H54 (cell line): Measurements from ENCODE around the gene CCR9.

Source experiments
- DNase-seq: peaks from one replicate; pipeline ENCODE4 v3.0.0; 2011; ENCODE audit warnings: low spot score, mixed read lengths; ENCODE audit not compliant: insufficient read length
- FAIRE-seq: peaks from 3 replicates; lab custom pipeline; 2011; peaks lifted over from hg19 to GRCh38; lab: Jason Lieb, UNC
- POLR2A ChIP-seq: IDR thresholded peaks from 2 replicates; pipeline ENCODE4 v1.6.1; 2011; ENCODE audit warnings: low read depth, mild to moderate bottlenecking, low read length

Gene CCR9

GRCh38 chr3:45922950-45923590 lies 36.7 kb downstream of the CCR9 start:
- TF ChIP-seq POLR2A: no peak
- FAIRE-seq (no peak), DNase-seq (no peak)

DNA sequence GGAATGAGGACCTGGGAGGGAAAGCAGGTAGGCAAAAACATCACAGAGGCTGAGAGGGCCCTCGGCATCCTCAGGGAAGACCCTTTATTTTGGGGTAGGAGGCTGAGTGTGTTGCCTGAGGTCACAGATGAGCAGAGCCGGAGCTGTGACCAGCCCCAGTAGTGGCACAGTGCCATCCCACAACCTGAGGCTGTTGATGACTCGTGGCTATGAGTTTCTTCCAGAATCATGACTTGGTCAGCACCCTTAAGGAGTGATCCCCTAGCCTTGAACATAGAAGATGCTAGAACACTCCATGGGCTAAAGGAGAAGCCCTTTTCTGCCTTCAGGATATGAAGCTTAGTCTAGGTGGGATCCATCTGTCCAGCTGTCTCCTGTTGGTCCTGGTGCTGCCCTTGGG lies 37.4 kb downstream of the CCR9 start:
- FAIRE-seq (no peak), DNase-seq (peak; percentile 44)
- TF ChIP-seq POLR2A: no peak

GRCh38 chr3:45927881-45928280 lies 41.5 kb downstream of the CCR9 start:
- no peak for TF ChIP-seq POLR2A

GRCh38 chr3:45929042-45929679 lies 42.8 kb downstream of the CCR9 start:
- no peak for FAIRE-seq
- TF ChIP-seq POLR2A: no peak
- DNase-seq: peak; percentile 65

More at GRCh38 chr3:45927881-45928280, 41.5 kb downstream of the CCR9 start:
- FAIRE-seq: no peak
- no peak for DNase-seq

- no peak for DNase-seq
- no peak for TF ChIP-seq POLR2A
- FAIRE-seq: no peak
These were observed 45.2 kb downstream of the CCR9 start for GRCh38 chr3:45931496-45931895.

DNA sequence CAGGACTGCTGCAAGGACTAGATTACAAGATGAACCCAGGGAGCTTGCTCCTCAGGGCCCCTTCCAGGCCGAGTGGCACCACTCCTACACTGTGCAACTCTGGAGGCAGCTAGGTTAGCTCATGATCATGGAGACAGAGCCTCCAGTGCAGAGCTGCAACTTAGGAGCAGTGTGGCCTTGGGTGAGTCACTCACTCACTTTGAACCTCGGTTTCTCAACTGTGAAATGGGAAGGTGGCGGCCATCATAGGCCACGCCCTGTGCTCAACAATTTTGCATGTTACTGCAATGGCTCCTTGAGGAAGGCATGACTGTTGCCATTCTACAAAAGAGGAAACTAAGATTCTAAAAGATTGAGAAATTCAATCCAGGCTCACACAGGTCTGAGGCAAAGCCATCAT lies 45.8 kb downstream of the CCR9 start:
- no peak for TF ChIP-seq POLR2A
- FAIRE-seq: no peak
- no peak for DNase-seq

- DNase-seq: no peak
- no peak for FAIRE-seq
- no peak for TF ChIP-seq POLR2A
These were observed 47.2 kb downstream of the CCR9 start for GRCh38 chr3:45933591-45933990.

- no peak for TF ChIP-seq POLR2A
- DNase-seq: no peak
- FAIRE-seq: no peak
These were observed 49.9 kb downstream of the CCR9 start for GRCh38 chr3:45936261-45936660.

- FAIRE-seq: no peak
- DNase-seq: no peak
- no peak for TF ChIP-seq POLR2A
These were observed 51.1 kb downstream of the CCR9 start for GRCh38 chr3:45937206-45938042.

DNA sequence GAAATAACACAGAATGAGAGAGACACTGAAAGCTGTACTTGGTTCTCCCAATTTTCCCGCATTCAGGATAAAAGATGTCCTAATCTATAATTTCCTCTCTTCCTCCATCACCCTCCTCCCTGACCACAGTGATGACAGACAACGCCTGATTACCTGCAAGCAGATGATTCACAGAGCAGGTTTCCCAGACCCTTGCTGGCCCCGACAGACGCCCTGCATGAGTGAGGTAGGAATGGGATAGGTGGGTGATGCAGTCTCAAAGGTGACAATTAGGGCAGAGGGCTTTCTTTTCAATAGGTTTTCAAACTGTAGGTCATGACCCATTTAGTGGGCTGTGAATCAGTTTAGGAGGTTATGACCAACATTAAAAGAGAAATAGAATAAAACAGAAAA lies 51.7 kb downstream of the CCR9 start:
- no peak for TF ChIP-seq POLR2A
- DNase-seq (no peak), FAIRE-seq (no peak)

GRCh38 chr3:45938864-45939263 lies 52.5 kb downstream of the CCR9 start:
- no peak for TF ChIP-seq POLR2A
- DNase-seq: peak; percentile 57
- FAIRE-seq: peak; percentile 83

- TF ChIP-seq POLR2A: no peak
- FAIRE-seq: no peak
- DNase-seq: no peak
These were observed 53.0 kb downstream of the CCR9 start for GRCh38 chr3:45939341-45939771.

DNA sequence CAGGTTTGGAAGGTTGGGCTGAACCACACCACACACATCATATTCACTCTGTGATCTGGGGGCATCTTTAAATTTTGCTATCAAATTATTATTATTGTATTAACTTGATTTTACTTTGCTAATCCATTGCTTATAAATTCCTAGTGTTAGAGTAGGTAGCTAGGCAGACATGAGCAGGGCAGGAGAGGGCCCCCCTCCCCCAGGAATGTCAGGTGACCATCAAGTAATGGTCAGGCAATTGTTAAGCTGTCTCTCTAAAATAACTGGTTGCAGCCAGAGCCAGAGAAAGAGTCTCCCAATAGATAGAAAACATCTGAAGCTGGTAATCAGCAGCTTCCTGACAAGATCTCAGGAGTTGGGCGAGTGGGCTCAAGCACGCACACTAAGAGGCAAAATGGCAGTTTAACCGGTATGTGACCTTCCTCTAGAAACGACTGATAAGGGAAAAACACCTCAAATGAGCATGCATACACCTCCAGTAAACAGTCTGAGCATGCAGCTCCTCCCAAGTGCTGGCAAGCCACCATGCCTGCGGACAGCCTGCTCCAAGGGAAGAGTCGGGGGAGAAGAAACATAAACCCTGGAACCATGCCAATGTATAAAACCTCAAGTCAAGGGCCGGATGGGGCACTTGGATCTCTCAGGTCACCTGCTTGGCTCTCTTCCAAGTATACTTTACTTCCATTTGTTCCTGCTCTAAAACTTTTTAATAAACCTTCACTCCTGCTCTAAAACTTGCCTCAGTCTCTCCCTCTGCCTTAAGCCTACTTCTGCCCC lies 53.8 kb downstream of the CCR9 start:
- no peak for TF ChIP-seq POLR2A
- no peak for FAIRE-seq
- DNase-seq: no peak
